Bronchial epithelial cell (primary cell): ENCODE data around the gene MMP1. TPM values are rescaled to one million over a fixed set of nuclear protein-coding genes. Genes with fewer than 3 reads are reported as not detected.

Source experiments
- total RNA-seq: library from RNA; depleted of rRNA; stranded (reverse); fragments of >200 nt; gene quantifications from 2 replicates; pipeline ENCODE4 v1.2.1, GENCODE V29; 2014

The MMP1 gene
- total RNA-seq, 1 donor from 2014 or later, result 168 TPM

Other genes starting within 250 kb of the MMP1 start
- gene MMP20, start 172.8 kb downstream of the MMP1 start, total RNA-seq, result not detected in 2 replicates
- gene MMP27, start 92.4 kb downstream of the MMP1 start, total RNA-seq, result not detected in 2 replicates
- gene MMP8, start 73.2 kb downstream of the MMP1 start, total RNA-seq, result not detected in 2 replicates
- gene MMP10, start 17.5 kb downstream of the MMP1 start, total RNA-seq, result 4.2 and 4.9 TPM in 2 replicates
- gene MMP3, start 45.4 kb upstream of the MMP1 start, total RNA-seq, result 0.13 and 0.26 TPM in 2 replicates
- gene MMP12, start 76.8 kb upstream of the MMP1 start, total RNA-seq, result not detected in 2 replicates
- under 0.01 TPM in 1 of 2 replicates, not detected in the other for gene MMP13, start 157.6 kb upstream of the MMP1 start, total RNA-seq